ENCODE results near the gene RAP2A. TPM values are rescaled to one million over a fixed set of nuclear protein-coding genes. Genes with fewer than 3 reads are reported as not detected.

RAP2A gene
- total RNA-seq, 1 experiment from 2014 or later: 32.1 TPM

- H3K79me2 ChIP-seq (ENCODE audit: insufficient read depth, low read length): no peaks in the 10 kb centered on the region
- no peak overlapping the region for H2BK12ac ChIP-seq (ENCODE audit: insufficient read length, low read depth, low read length)
- H3K27ac Mint-ChIP-seq: no peak overlapping the region
- H3K27me3 ChIP-seq (ENCODE audit: insufficient read depth, low read length): no peaks in the 10 kb centered on the region
- H3T11ph ChIP-seq (ENCODE audit: low read length): no peak overlapping the region
- no peak overlapping the region for H3K27ac ChIP-seq (ENCODE audit: insufficient read length, low read depth, low read length)
- H2BK15ac ChIP-seq (ENCODE audit: low read depth, low read length): no peak overlapping the region
- H2AFZ ChIP-seq (ENCODE audit: low read length): no peak overlapping the region
- H3K56ac ChIP-seq (ENCODE audit: insufficient read length, low read depth, low read length): no peak overlapping the region
- H3K36me3 Mint-ChIP-seq (ENCODE audit: insufficient read depth in 1 of 3, low read depth in 3 of 3): no peaks in the 10 kb centered on the region
- H3K4me1 ChIP-seq (ENCODE audit: insufficient read depth, low read length): 0 out of 2 replicates have a peak, but pooled peaks cover 2% of the 10 kb centered on the region
- H3K27me3 Mint-ChIP-seq (ENCODE audit: low read depth): no peaks in the 10 kb centered on the region
- no peak overlapping the region for H3K9ac ChIP-seq (ENCODE audit: extremely low read depth, insufficient read length, low read length)
- no peak overlapping the region for H3K14ac ChIP-seq (ENCODE audit: insufficient read depth, low read length)
- H2BK20ac ChIP-seq (ENCODE audit: low read depth, low read length, poor library complexity, severe bottlenecking): no peak overlapping the region
- H3K9me3 ChIP-seq (ENCODE audit: control insufficient read depth, low read depth, low read length): no peaks in the 10 kb centered on the region
- no peak overlapping the region for H4K8ac ChIP-seq (replicated peaks; ENCODE audit: insufficient read length, low read depth, low read length)
- DNase-seq: no peak
- no peak overlapping the region for H3K18ac ChIP-seq (ENCODE audit: insufficient read length, low read depth, low read length)
- no peak overlapping the region for H2BK5ac ChIP-seq (ENCODE audit: insufficient read length, low read length)
- H4K91ac ChIP-seq (ENCODE audit: insufficient read length, low read depth, low read length): no peak overlapping the region
- H3K23me2 ChIP-seq (ENCODE audit: insufficient read length, low read depth, low read length, poor library complexity, severe bottlenecking): no peaks in the 10 kb centered on the region
- no peak overlapping the region for H2BK120ac ChIP-seq (ENCODE audit: low read depth, low read length, poor library complexity, severe bottlenecking)
- no peak for TF ChIP-seq CTCF (conservative IDR thresholded peaks at IDR 0.05)
- H3K4me3 Mint-ChIP-seq: no peak overlapping the region
- H2AK5ac ChIP-seq (ENCODE audit: insufficient read length, low read length): no peak overlapping the region
- no peak overlapping the region for H3K4me2 ChIP-seq (ENCODE audit: insufficient read depth, insufficient read length, low read length)
- H4K20me1 ChIP-seq (ENCODE audit: control insufficient read depth, insufficient read depth, insufficient read length): no peaks in the 10 kb centered on the region
- H3K4ac ChIP-seq (ENCODE audit: low read depth, low read length): no peak overlapping the region
- H4K5ac ChIP-seq (ENCODE audit: insufficient read length, low read depth, low read length): no peak overlapping the region
- peaks cover 9 to 12% of the 10 kb centered on the region in 2 experiments; a peak in 3 of 4 replicates for H3K4me1 Mint-ChIP-seq
- no peak overlapping the region for H3K23ac ChIP-seq (ENCODE audit: insufficient read length, low read depth, low read length)
- H3K79me1 ChIP-seq (ENCODE audit: insufficient read depth, low read depth, low read length, poor library complexity, severe bottlenecking): no peaks in the 10 kb centered on the region
- WGBS (ENCODE audit: extremely low coverage, insufficient read length, low lambda C conversion rate): no CpG with 5 or more reads among the region's 4 CpGs
- H3K9me3 Mint-ChIP-seq: no peaks in the 10 kb centered on the region
Measured at GRCh38 chr13:97414392-97414791, 19.6 kb upstream of the RAP2A start.
